ENCODE results near the gene KIF1A. TPM values are rescaled to one million over a fixed set of nuclear protein-coding genes. Genes with fewer than 3 reads are reported as not detected.

Gene KIF1A
- total and polyA plus RNA-seq, 10 of the 15 experiments (the other 5 are each of a cell fraction or from before 2014, with no cell fraction given): 0.04 to 0.95 (median 0.06) TPM; not detected in 5

- TF ChIP-seq CUX1 (IDR thresholded peaks at IDR 0.05; ENCODE audit: insufficient replicate concordance, low read depth, low read length): no peak
- TF ChIP-seq ATF7 (IDR thresholded peaks at IDR 0.05; ENCODE audit: low read depth): no peak
Measured at GRCh38 chr2:240810621-240811020, 9.4 kb downstream of the KIF1A start (continued).

DNA sequence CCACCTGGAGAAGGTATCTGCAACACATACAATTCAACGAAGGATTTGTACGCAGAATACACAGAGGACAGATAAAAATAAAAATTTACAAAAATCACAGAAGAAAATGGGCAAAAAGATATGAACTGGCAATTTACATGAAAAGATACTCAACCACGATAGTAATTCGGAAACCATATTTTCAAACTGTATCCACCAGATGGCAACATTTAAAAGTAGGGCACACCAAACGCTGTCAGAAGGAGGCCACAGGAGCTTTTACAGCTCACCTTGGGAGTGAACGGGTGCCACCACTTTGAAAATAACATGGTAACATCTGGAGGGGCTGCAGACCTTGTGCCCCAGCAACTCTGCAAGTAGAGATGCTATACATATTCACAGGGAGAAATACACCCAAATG, 9.8 kb downstream of the KIF1A start:
- FAIRE-seq (no peak), ATAC-seq (no peak), DNase-seq (ENCODE audit: low read depth, low spot score) (no peak)
- Histone ChIP-seq H3K79me2 (ENCODE audit: control insufficient read depth, insufficient read depth, low read length) (no peaks in the 10 kb centered on the region), H2AFZ (ENCODE audit: control insufficient read depth, low read depth, low read length) (no peak overlapping the region), H3K27me3 (replicated peaks in 1 of 2; ENCODE audit: control insufficient read depth in 2 of 2, insufficient read depth in 2 of 2, low read length in 1 of 2) (peaks cover 0 to 3% of the 10 kb centered on the region in 2 experiments; a peak in 1 of 4 replicates), H3K27ac (ENCODE audit: control insufficient read depth, insufficient read depth) (no peak overlapping the region), H3K4me3 (no peak overlapping the region), H3K4me2 (ENCODE audit: control insufficient read depth, insufficient read depth) (no peak overlapping the region), H3K9ac (ENCODE audit: control insufficient read depth, insufficient read depth, low read length) (no peak overlapping the region), H3K9me3 (replicated peaks; ENCODE audit: control insufficient read depth, insufficient read depth, low read length) (peaks cover 5% of the 10 kb centered on the region; the same call in 1 of the 3 replicates), H3K36me3 (ENCODE audit: control insufficient read depth in 2 of 2, insufficient read depth in 2 of 2, low read length in 1 of 2) (no peaks in the 10 kb centered on the region), H3K4me1 (ENCODE audit: control insufficient read depth, insufficient read depth, low read length) (no peaks in the 10 kb centered on the region), H4K20me1 (ENCODE audit: control insufficient read depth, insufficient read depth) (no peaks in the 10 kb centered on the region)
- SMC1A ChIA-PET (ENCODE audit: uncharacterized antibody, unreplicated experiment): no interaction called here
- POLR2A ChIA-PET: no interaction called here
- CTCF ChIA-PET: interaction anchor here (0.6 kb wide), 1 partner anchor 891 kb away, joined by 4 read pairs; no protein-coding TSS in a partner anchor
- RAD21 ChIA-PET (ENCODE audit: unreplicated experiment): no interaction called here
- WGBS (ENCODE audit: insufficient coverage, insufficient replicate concordance, low lambda C conversion rate, missing lambda C conversion rate): 44% methylated on average over 6 of the region's 6 CpGs
- in situ Hi-C loops (cut with MboI) (no loop called here), intact Hi-C loops (cut with micrococcal nuclease; ENCODE audit: unreplicated experiment) (no loop called here)
- BruUV-seq (replicated peaks): no TSS peak
- TF ChIP-seq CEBPZ (IDR thresholded peaks at IDR 0.05; ENCODE audit: low read depth, low read length) (no peak), YY1 (IDR thresholded peaks at IDR 0.05; ENCODE audit: low read depth, low read length) (no peak), SUZ12 (IDR thresholded peaks at IDR 0.05; ENCODE audit: unreplicated experiment) (no peak), PKNOX1 (IDR thresholded peaks at IDR 0.05) (no peak), BACH1 (IDR thresholded peaks at IDR 0.05; ENCODE audit: borderline replicate concordance) (no peak), EZH2 (IDR thresholded peaks at IDR 0.05; ENCODE audit: borderline replicate concordance, control insufficient read depth, low read depth, low read length) (no peak)
- TF ChIP-seq, protein P1, sequence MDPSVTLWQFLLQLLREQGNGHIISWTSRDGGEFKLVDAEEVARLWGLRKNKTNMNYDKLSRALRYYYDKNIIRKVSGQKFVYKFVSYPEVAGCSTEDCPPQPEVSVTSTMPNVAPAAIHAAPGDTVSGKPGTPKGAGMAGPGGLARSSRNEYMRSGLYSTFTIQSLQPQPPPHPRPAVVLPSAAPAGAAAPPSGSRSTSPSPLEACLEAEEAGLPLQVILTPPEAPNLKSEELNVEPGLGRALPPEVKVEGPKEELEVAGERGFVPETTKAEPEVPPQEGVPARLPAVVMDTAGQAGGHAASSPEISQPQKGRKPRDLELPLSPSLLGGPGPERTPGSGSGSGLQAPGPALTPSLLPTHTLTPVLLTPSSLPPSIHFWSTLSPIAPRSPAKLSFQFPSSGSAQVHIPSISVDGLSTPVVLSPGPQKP (IDR thresholded peaks at IDR 0.05; ENCODE audit: low read depth, low read length): no peak
- TF ChIP-seq, protein P2, sequence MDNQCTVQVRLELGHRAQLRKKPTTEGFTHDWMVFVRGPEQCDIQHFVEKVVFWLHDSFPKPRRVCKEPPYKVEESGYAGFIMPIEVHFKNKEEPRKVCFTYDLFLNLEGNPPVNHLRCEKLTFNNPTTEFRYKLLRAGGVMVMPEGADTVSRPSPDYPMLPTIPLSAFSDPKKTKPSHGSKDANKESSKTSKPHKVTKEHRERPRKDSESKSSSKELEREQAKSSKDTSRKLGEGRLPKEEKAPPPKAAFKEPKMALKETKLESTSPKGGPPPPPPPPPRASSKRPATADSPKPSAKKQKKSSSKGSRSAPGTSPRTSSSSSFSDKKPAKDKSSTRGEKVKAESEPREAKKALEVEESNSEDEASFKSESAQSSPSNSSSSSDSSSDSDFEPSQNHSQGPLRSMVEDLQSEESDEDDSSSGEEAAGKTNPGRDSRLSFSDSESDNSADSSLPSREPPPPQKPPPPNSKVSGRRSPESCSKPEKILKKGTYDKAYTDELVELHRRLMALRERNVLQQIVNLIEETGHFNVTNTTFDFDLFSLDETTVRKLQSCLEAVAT (IDR thresholded peaks at IDR 0.05): no peak
